HEK293 (cell line): ENCODE data around the gene CDC26.

ENCODE experiments used
- CTCF ChIA-PET: fragments of 350-600 bp; formaldehyde crosslinking; extraction: SDS; loops from one replicate; lab custom pipeline; 2021; ENCODE audit warnings: antibody characterized with exemption; lab: Yijun Ruan, JAX
- POLR2A ChIA-PET: fragments of 300-600 bp; formaldehyde crosslinking; extraction: SDS; loops from one replicate; lab custom pipeline; 2020; ENCODE audit warnings: antibody characterized with exemption, inconsistent platforms; lab: Yijun Ruan, JAX
- H3K27ac ChIP-seq: fragments of 200-500 bp; sonication (Bioruptor generic); 2 replicates; pipeline ENCODE4 v1.5.1; 2014; ENCODE audit warnings: low read depth, low read length, control low read depth, inconsistent platforms; ENCODE audit errors: extremely low read depth
- H3K36me3 ChIP-seq, 2 experiments: fragments of 200-500 bp in 1 of 2; sonication (Bioruptor generic) in 1 of 2; 1 replicate in 1 of 2; 2 replicates in 1 of 2; pipeline ENCODE4 v1.5.1; 2014 to 2017; ENCODE audit warnings: inconsistent platforms in 2 of 2, low read length in 2 of 2; ENCODE audit not compliant: control insufficient read depth in 2 of 2, insufficient read depth in 1 of 2
- H3K4me1 ChIP-seq: fragments of 200-500 bp; sonication (Bioruptor generic); 2 replicates; pipeline ENCODE4 v1.5.1; 2014; ENCODE audit warnings: mild to moderate bottlenecking, low read length, inconsistent platforms; ENCODE audit not compliant: control insufficient read depth, insufficient read depth
- H3K4me3 ChIP-seq: 2 replicates; pipeline ENCODE4 v1.5.1; 2011; ENCODE audit warnings: low read depth, mild to moderate bottlenecking, control low read depth, low read length, moderate library complexity
- H3K9me3 ChIP-seq: fragments of 200-500 bp; sonication (Bioruptor generic); 2 replicates; pipeline ENCODE4 v1.5.1; 2014; ENCODE audit warnings: low read depth, low read length, inconsistent platforms; ENCODE audit not compliant: control insufficient read depth, insufficient read depth
- KLF16 ChIP-seq: fragments of 450-650 bp; formaldehyde crosslinking; IDR thresholded peaks from 2 replicates; pipeline ENCODE4 v1.5.1; 2017; ENCODE audit warnings: missing biosample characterization, missing genetic modification characterization
- KLF8 ChIP-seq: fragments of 450-650 bp; formaldehyde crosslinking; IDR thresholded peaks from 2 replicates; pipeline ENCODE4 v1.5.1; 2016; ENCODE audit warnings: missing biosample characterization, missing genetic modification characterization
- MYNN ChIP-seq: fragments of 450-650 bp; formaldehyde crosslinking; IDR thresholded peaks from 2 replicates; pipeline ENCODE4 v1.5.1; 2016; ENCODE audit warnings: missing biosample characterization, missing genetic modification characterization, borderline replicate concordance
- PBX3 ChIP-seq: sonication (generic); formaldehyde crosslinking; IDR thresholded peaks from 2 replicates; pipeline ENCODE4 v1.8.1; 2022; ENCODE audit warnings: mild to moderate bottlenecking, moderate library complexity, missing genetic modification reagents
- PRDM1 ChIP-seq: fragments of 450-650 bp; formaldehyde crosslinking; IDR thresholded peaks from 2 replicates; pipeline ENCODE4; 2016; ENCODE audit warnings: missing biosample characterization, missing genetic modification characterization
- REPIN1 ChIP-seq: fragments of 450-650 bp; formaldehyde crosslinking; IDR thresholded peaks from 2 replicates; pipeline ENCODE4 v1.5.1; 2017; ENCODE audit warnings: missing biosample characterization, missing genetic modification characterization, low read depth
- SP7 ChIP-seq: fragments of 450-650 bp; formaldehyde crosslinking; IDR thresholded peaks from 2 replicates; pipeline ENCODE4 v1.5.1; 2016; ENCODE audit warnings: missing biosample characterization, missing genetic modification characterization
- YY1 ChIP-seq: fragments of 450-650 bp; formaldehyde crosslinking; IDR thresholded peaks from 2 replicates; pipeline ENCODE4 v1.5.1; 2018; ENCODE audit warnings: missing biosample characterization, missing genetic modification characterization
- ZBTB11 ChIP-seq: fragments of 450-650 bp; formaldehyde crosslinking; conservative IDR thresholded peaks from 2 replicates; pipeline ENCODE4 v1.5.1; 2016; ENCODE audit warnings: low read depth, missing biosample characterization, missing genetic modification characterization
- ZNF155 ChIP-seq: fragments of 450-650 bp; formaldehyde crosslinking; IDR thresholded peaks from 2 replicates; pipeline ENCODE4 v1.5.1; 2016; ENCODE audit warnings: missing biosample characterization, missing genetic modification characterization
- ZNF157 ChIP-seq: fragments of 450-650 bp; formaldehyde crosslinking; IDR thresholded peaks from 2 replicates; pipeline ENCODE4 v1.5.1; 2016; ENCODE audit warnings: missing biosample characterization, missing genetic modification characterization
- ZNF18 ChIP-seq: fragments of 450-650 bp; formaldehyde crosslinking; IDR thresholded peaks from 2 replicates; pipeline ENCODE4 v1.5.1; 2016; ENCODE audit warnings: missing biosample characterization, missing genetic modification characterization
- ZNF211 ChIP-seq: fragments of 450-650 bp; formaldehyde crosslinking; IDR thresholded peaks from 2 replicates; pipeline ENCODE4 v1.5.1; 2016; ENCODE audit warnings: low read depth, missing biosample characterization, missing genetic modification characterization
- ZNF239 ChIP-seq: fragments of 450-650 bp; formaldehyde crosslinking; IDR thresholded peaks from 2 replicates; pipeline ENCODE4 v1.5.1; 2016; ENCODE audit warnings: missing biosample characterization, missing genetic modification characterization
- ZNF24 ChIP-seq: fragments of 450-650 bp; formaldehyde crosslinking; IDR thresholded peaks from 2 replicates; pipeline ENCODE4 v1.5.1; 2016; ENCODE audit warnings: missing biosample characterization, missing genetic modification characterization
- ZNF324 ChIP-seq: fragments of 450-650 bp; formaldehyde crosslinking; IDR thresholded peaks from 2 replicates; pipeline ENCODE4 v1.5.1; 2016; ENCODE audit warnings: missing biosample characterization, missing genetic modification characterization
- ZNF473 ChIP-seq: fragments of 450-650 bp; formaldehyde crosslinking; IDR thresholded peaks from 2 replicates; pipeline ENCODE4 v1.5.1; 2017; ENCODE audit warnings: missing biosample characterization, missing genetic modification characterization
- ZNF639 ChIP-seq: fragments of 450-650 bp; formaldehyde crosslinking; IDR thresholded peaks from 2 replicates; pipeline ENCODE4 v1.5.1; 2016; ENCODE audit warnings: missing biosample characterization, missing genetic modification characterization
- ZNF645 ChIP-seq: fragments of 450-650 bp; formaldehyde crosslinking; IDR thresholded peaks from 2 replicates; pipeline ENCODE4; 2016; ENCODE audit warnings: missing biosample characterization, missing genetic modification characterization
- ZNF776 ChIP-seq: fragments of 450-650 bp; formaldehyde crosslinking; IDR thresholded peaks from 2 replicates; pipeline ENCODE4 v1.5.0; 2017; ENCODE audit warnings: missing biosample characterization, missing genetic modification characterization, borderline replicate concordance
- ZSCAN23 ChIP-seq: fragments of 450-650 bp; formaldehyde crosslinking; IDR thresholded peaks from 2 replicates; pipeline ENCODE4 v1.5.1; 2016; ENCODE audit warnings: missing biosample characterization, missing genetic modification characterization
- ZXDB ChIP-seq: fragments of 450-650 bp; formaldehyde crosslinking; IDR thresholded peaks from 2 replicates; pipeline ENCODE4 v1.5.1; 2016; ENCODE audit warnings: missing biosample characterization, missing genetic modification characterization

Gene CDC26

GRCh38 chr9:113313261-113313660, 37.9 kb upstream of the CDC26 start (continued):
- TF ChIP-seq ZNF776 (tag by site-specific recombination) (no peak), ZNF645 (tag by site-specific recombination) (no peak), ZNF18 (tag by site-specific recombination) (no peak), REPIN1 (tag by site-specific recombination) (no peak), ZNF157 (tag by site-specific recombination) (no peak), YY1 (tag by site-specific recombination) (no peak), PRDM1 (tag by site-specific recombination) (no peak), ZNF639 (tag by site-specific recombination) (no peak)

- ChIA-PET POLR2A (interaction anchor here (1.0 to 1.3 kb wide), 3 partner anchors 28 to 99 kb away, joined by 3 to 5 read pairs (median 4); partner anchors contain the start of genes ALAD, C9orf43, POLE3 and WDR31), CTCF (interaction anchor here (0.6 to 2.4 kb wide), 11 partner anchors 8 to 344 kb away, joined by 3 to 7 read pairs (median 5); partner anchors contain the start of genes ALAD and CDC26)
- no peaks in the 10 kb centered on the region for H3K4me1 ChIP-seq
- H3K9me3 ChIP-seq: no peaks in the 10 kb centered on the region
- TF ChIP-seq ZNF473: no peak
- no peak for TF ChIP-seq ZNF239 (tag by site-specific recombination)
- no peak for TF ChIP-seq ZNF24 (tag by site-specific recombination)
- no peak for TF ChIP-seq SP7
- TF ChIP-seq ZBTB11 (tag by site-specific recombination): no peak
- no peak for TF ChIP-seq KLF8 (tag by site-specific recombination)
- no peak for TF ChIP-seq ZNF155 (tag by site-specific recombination)
- no peak for TF ChIP-seq PBX3
- no peak for TF ChIP-seq ZNF211
- no peak for TF ChIP-seq KLF16 (tag by site-specific recombination)
- no peak for TF ChIP-seq MYNN (tag by site-specific recombination)
- TF ChIP-seq ZNF324: no peak
- no peak for TF ChIP-seq ZXDB (tag by site-specific recombination)
- TF ChIP-seq ZSCAN23 (tag by site-specific recombination): no peak
- H3K4me3 ChIP-seq: no peak overlapping the region
- no peaks in the 10 kb centered on the region for H3K36me3 ChIP-seq
- no peak overlapping the region for H3K27ac ChIP-seq
Observed at GRCh38 chr9:113311961-113312360, 36.6 kb upstream of the CDC26 start.
